Measurements from ENCODE around the gene TMEM235.

DNA sequence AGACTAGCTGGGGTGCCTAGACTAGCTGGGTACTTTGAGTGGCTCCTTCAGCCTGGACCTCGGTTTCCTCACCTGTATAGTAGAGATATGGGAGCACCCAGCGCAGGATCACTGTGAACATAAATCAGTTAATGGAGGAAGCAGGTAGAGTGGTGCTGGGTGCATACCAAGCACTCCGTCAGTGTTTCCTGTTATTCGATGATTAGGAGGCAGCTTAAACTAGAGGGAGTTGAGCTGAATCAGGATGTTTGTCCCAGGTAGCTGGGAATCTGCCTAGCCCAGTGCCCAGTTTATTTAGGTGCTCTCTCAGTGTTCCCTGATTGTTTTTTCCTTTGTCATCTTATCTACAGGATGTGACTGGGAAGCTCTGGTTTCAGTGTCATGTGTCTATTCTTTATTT lies 8.4 kb upstream of the TMEM235 start:
- TF ChIP-seq, protein P1, sequence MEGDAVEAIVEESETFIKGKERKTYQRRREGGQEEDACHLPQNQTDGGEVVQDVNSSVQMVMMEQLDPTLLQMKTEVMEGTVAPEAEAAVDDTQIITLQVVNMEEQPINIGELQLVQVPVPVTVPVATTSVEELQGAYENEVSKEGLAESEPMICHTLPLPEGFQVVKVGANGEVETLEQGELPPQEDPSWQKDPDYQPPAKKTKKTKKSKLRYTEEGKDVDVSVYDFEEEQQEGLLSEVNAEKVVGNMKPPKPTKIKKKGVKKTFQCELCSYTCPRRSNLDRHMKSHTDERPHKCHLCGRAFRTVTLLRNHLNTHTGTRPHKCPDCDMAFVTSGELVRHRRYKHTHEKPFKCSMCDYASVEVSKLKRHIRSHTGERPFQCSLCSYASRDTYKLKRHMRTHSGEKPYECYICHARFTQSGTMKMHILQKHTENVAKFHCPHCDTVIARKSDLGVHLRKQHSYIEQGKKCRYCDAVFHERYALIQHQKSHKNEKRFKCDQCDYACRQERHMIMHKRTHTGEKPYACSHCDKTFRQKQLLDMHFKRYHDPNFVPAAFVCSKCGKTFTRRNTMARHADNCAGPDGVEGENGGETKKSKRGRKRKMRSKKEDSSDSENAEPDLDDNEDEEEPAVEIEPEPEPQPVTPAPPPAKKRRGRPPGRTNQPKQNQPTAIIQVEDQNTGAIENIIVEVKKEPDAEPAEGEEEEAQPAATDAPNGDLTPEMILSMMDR (conservative IDR thresholded peaks at IDR 0.05; ENCODE audit: low read length), result no peak
- TF ChIP-seq EZH2phosphoT487 (IDR thresholded peaks at IDR 0.05; ENCODE audit: borderline replicate concordance, low read depth, low read length), result no peak
